ENCODE results near the gene CELF2. TPM values are rescaled to one million over a fixed set of nuclear protein-coding genes. Genes with fewer than 3 reads are reported as not detected.

Gene CELF2
- total RNA-seq, 1 donor from 2014 or later: 193 TPM

- no peak for DNase-seq
Observed at GRCh38 chr10:11134411-11134810, 116.7 kb downstream of the CELF2 start.

GRCh38 chr10:11135709-11136108 is 118.0 kb downstream of the CELF2 start:
- no peak for DNase-seq

GRCh38 chr10:11138314-11139033 is 120.8 kb downstream of the CELF2 start:
- DNase-seq: no peak

- no peak for DNase-seq
Observed at GRCh38 chr10:11140963-11141362, 123.3 kb downstream of the CELF2 start.

- no peak for DNase-seq
Observed at GRCh38 chr10:11141571-11142091, 124.0 kb downstream of the CELF2 start.

GRCh38 chr10:11142777-11143176 is 125.1 kb downstream of the CELF2 start:
- no peak for DNase-seq

GRCh38 chr10:11143242-11143641 is 125.6 kb downstream of the CELF2 start:
- no peak for DNase-seq

GRCh38 chr10:11144626-11145494 is 127.2 kb downstream of the CELF2 start:
- no peak for DNase-seq

GRCh38 chr10:11145495-11145855 is 127.8 kb downstream of the CELF2 start:
- no peak for DNase-seq

GRCh38 chr10:11146402-11147171 is 128.9 kb downstream of the CELF2 start:
- DNase-seq: no peak

GRCh38 chr10:11147722-11148121 is 130.1 kb downstream of the CELF2 start:
- no peak for DNase-seq

- DNase-seq: no peak
Observed at GRCh38 chr10:11148142-11149028, 130.7 kb downstream of the CELF2 start.

- DNase-seq: no peak
Observed at GRCh38 chr10:11149807-11150141, 132.1 kb downstream of the CELF2 start.

GRCh38 chr10:11150231-11150731 is 132.6 kb downstream of the CELF2 start:
- DNase-seq: no peak

- no peak for DNase-seq
Observed at GRCh38 chr10:11150879-11151415, 133.3 kb downstream of the CELF2 start.

- no peak for DNase-seq
Observed at GRCh38 chr10:11152801-11153200, 135.1 kb downstream of the CELF2 start.

GRCh38 chr10:11153245-11153644 is 135.6 kb downstream of the CELF2 start:
- DNase-seq: no peak

- no peak for DNase-seq
Observed at GRCh38 chr10:11153766-11154165, 136.1 kb downstream of the CELF2 start.

GRCh38 chr10:11154333-11154732 is 136.7 kb downstream of the CELF2 start:
- no peak for DNase-seq

- DNase-seq: no peak
Observed at GRCh38 chr10:11154849-11155498, 137.3 kb downstream of the CELF2 start.

GRCh38 chr10:11156480-11156879 is 138.8 kb downstream of the CELF2 start:
- DNase-seq: no peak

Measured in occipital lobe (tissue), 2 donors.